ENCODE measurements around the gene DDAH1. TPM values are rescaled to one million over a fixed set of nuclear protein-coding genes. Genes with fewer than 3 reads are reported as not detected.
A peak's percentile ranks its signal among the peaks of the same experiment; 100 is the strongest.

Gene DDAH1
- total RNA-seq, 1 donor, result 89.0 TPM

- Histone ChIP-seq H3K4me1 (ENCODE audit: insufficient read depth, low read length) (peaks cover 80% of the 10 kb centered on the region), H4K20me1 (ENCODE audit: insufficient read depth, low read length) (no peaks in the 10 kb centered on the region), H2AFZ (ENCODE audit: low read length) (no peak overlapping the region), H3K27me3 (ENCODE audit: insufficient read depth, low read length) (no peaks in the 10 kb centered on the region), H3K9me3 (ENCODE audit: low read depth, low read length) (no peaks in the 10 kb centered on the region), H3K27ac (ENCODE audit: low read depth, low read length) (peak overlapping the region; percentile 98), H3K4me3 (ENCODE audit: insufficient read depth, low read length) (no peak overlapping the region), H3K79me2 (ENCODE audit: insufficient read depth, low read length) (peaks cover 32% of the 10 kb centered on the region), H3K36me3 (ENCODE audit: insufficient read depth, low read length) (peaks cover 60% of the 10 kb centered on the region), H3K4me2 (ENCODE audit: insufficient read depth, low read length) (peak overlapping the region; percentile 1)
- DNase-seq (ENCODE audit: insufficient read length, low spot score, missing footprints), result no peak
- no peak for TF ChIP-seq CTCF (IDR thresholded peaks at IDR 0.05; ENCODE audit: extremely low read depth, low read depth, low read length)
Measured at GRCh38 chr1:85321237-85321964, 143.6 kb downstream of the DDAH1 start.

GRCh38 chr1:85320371-85321131 lies 144.4 kb downstream of the DDAH1 start:
- peaks cover 67% of the 10 kb centered on the region for H3K36me3 ChIP-seq (ENCODE audit: insufficient read depth, low read length)
- no peaks in the 10 kb centered on the region for H4K20me1 ChIP-seq (ENCODE audit: insufficient read depth, low read length)
- no peak for TF ChIP-seq CTCF (IDR thresholded peaks at IDR 0.05; ENCODE audit: extremely low read depth, low read depth, low read length)
- H3K9me3 ChIP-seq (ENCODE audit: low read depth, low read length), result no peaks in the 10 kb centered on the region
- peaks cover 26% of the 10 kb centered on the region for H3K79me2 ChIP-seq (ENCODE audit: insufficient read depth, low read length)
- H3K4me2 ChIP-seq (ENCODE audit: insufficient read depth, low read length), result peak overlapping the region; percentile 67
- no peaks in the 10 kb centered on the region for H3K27me3 ChIP-seq (ENCODE audit: insufficient read depth, low read length)
- H3K27ac ChIP-seq (ENCODE audit: low read depth, low read length), result peak overlapping the region; percentile 98
- DNase-seq (ENCODE audit: insufficient read length, low spot score, missing footprints), result peak; percentile 63
- H3K4me1 ChIP-seq (ENCODE audit: insufficient read depth, low read length), result peaks cover 80% of the 10 kb centered on the region
- peak overlapping the region; percentile 36 for H3K4me3 ChIP-seq (ENCODE audit: insufficient read depth, low read length)
- no peak overlapping the region for H2AFZ ChIP-seq (ENCODE audit: low read length)

- Histone ChIP-seq H3K4me3 (ENCODE audit: insufficient read depth, low read length) (no peak overlapping the region), H3K79me2 (ENCODE audit: insufficient read depth, low read length) (peaks cover 22% of the 10 kb centered on the region), H2AFZ (ENCODE audit: low read length) (no peak overlapping the region), H3K4me1 (ENCODE audit: insufficient read depth, low read length) (peaks cover 80% of the 10 kb centered on the region), H3K4me2 (ENCODE audit: insufficient read depth, low read length) (peak overlapping the region; percentile 67), H3K27me3 (ENCODE audit: insufficient read depth, low read length) (no peaks in the 10 kb centered on the region), H4K20me1 (ENCODE audit: insufficient read depth, low read length) (no peaks in the 10 kb centered on the region), H3K36me3 (ENCODE audit: insufficient read depth, low read length) (peaks cover 67% of the 10 kb centered on the region), H3K27ac (ENCODE audit: low read depth, low read length) (peak overlapping the region; percentile 98), H3K9me3 (ENCODE audit: low read depth, low read length) (no peaks in the 10 kb centered on the region)
- no peak for TF ChIP-seq CTCF (IDR thresholded peaks at IDR 0.05; ENCODE audit: extremely low read depth, low read depth, low read length)
- no peak for DNase-seq (ENCODE audit: insufficient read length, low spot score, missing footprints)
Measured at GRCh38 chr1:85319931-85320330, 145.0 kb downstream of the DDAH1 start.

- Histone ChIP-seq H3K27ac (ENCODE audit: low read depth, low read length) (peak overlapping the region; percentile 98), H2AFZ (ENCODE audit: low read length) (no peak overlapping the region), H3K4me3 (ENCODE audit: insufficient read depth, low read length) (no peak overlapping the region), H3K36me3 (ENCODE audit: insufficient read depth, low read length) (peaks cover 63% of the 10 kb centered on the region), H3K27me3 (ENCODE audit: insufficient read depth, low read length) (no peaks in the 10 kb centered on the region), H3K4me1 (ENCODE audit: insufficient read depth, low read length) (peaks cover 80% of the 10 kb centered on the region), H3K4me2 (ENCODE audit: insufficient read depth, low read length) (no peak overlapping the region), H3K9me3 (ENCODE audit: low read depth, low read length) (no peaks in the 10 kb centered on the region), H4K20me1 (ENCODE audit: insufficient read depth, low read length) (no peaks in the 10 kb centered on the region), H3K79me2 (ENCODE audit: insufficient read depth, low read length) (peaks cover 18% of the 10 kb centered on the region)
- no peak for TF ChIP-seq CTCF (IDR thresholded peaks at IDR 0.05; ENCODE audit: extremely low read depth, low read depth, low read length)
- DNase-seq (ENCODE audit: insufficient read length, low spot score, missing footprints), result no peak
Measured at GRCh38 chr1:85319491-85319890, 145.5 kb downstream of the DDAH1 start.

All from osteoblast (primary cell).